ENCODE measurements around the gene CEP152. TPM values are rescaled to one million over a fixed set of nuclear protein-coding genes. Genes with fewer than 3 reads are reported as not detected.

Gene CEP152
- total RNA-seq, 1 donor from 2014 or later, result 191 TPM

GRCh38 chr15:48800245-48800644 lies 10.6 kb downstream of the CEP152 start:
- Histone ChIP-seq H3K27ac (peak overlapping the region; percentile 59), H3K9me3 (ENCODE audit: low read depth) (no peaks in the 10 kb centered on the region), H3K4me2 (peak overlapping the region; percentile 25), H4K20me1 (ENCODE audit: low read depth) (no peaks in the 10 kb centered on the region), H3K79me2 (ENCODE audit: low read depth) (peaks cover 66% of the 10 kb centered on the region), H3F3A (ENCODE audit: low read depth) (peaks cover 6% of the 10 kb centered on the region), H3K36me3 (no peaks in the 10 kb centered on the region), H2AFZ (replicated peaks) (no peak overlapping the region), H3K27me3 (no peaks in the 10 kb centered on the region), H3K4me3 (no peak overlapping the region), H3K9ac (no peak overlapping the region), H3K4me1 (peaks cover 50% of the 10 kb centered on the region)
- Mint-ChIP-seq H3K27me3 (ENCODE audit: insufficient read depth, low read depth) (no peaks in the 10 kb centered on the region), H3K27ac (no peak overlapping the region), H3K4me3 (no peak overlapping the region), H3K4me1 (peaks cover 32% of the 10 kb centered on the region), H3K36me3 (peaks cover 4% of the 10 kb centered on the region), H3K9me3 (no peaks in the 10 kb centered on the region)
- no peak for DNase-seq (ENCODE audit: low spot score)
- TF ChIP-seq EZH2phosphoT487 (IDR thresholded peaks at IDR 0.05) (no peak), EZH2 (IDR thresholded peaks at IDR 0.05) (no peak), CTCF (IDR thresholded peaks at IDR 0.05) (no peak)

GRCh38 chr15:48798319-48798718 lies 12.6 kb downstream of the CEP152 start:
- H3K4me3 ChIP-seq, result peak overlapping the region; percentile 30
- H3K9me3 ChIP-seq (ENCODE audit: low read depth), result no peaks in the 10 kb centered on the region
- H2AFZ ChIP-seq (replicated peaks), result no peak overlapping the region
- no peaks in the 10 kb centered on the region for H3K27me3 ChIP-seq
- Mint-ChIP-seq H3K9me3 (no peaks in the 10 kb centered on the region), H3K27ac (peak overlapping the region; percentile 78), H3K36me3 (peaks cover 2% of the 10 kb centered on the region), H3K4me3 (no peak overlapping the region), H3K4me1 (peaks cover 32% of the 10 kb centered on the region), H3K27me3 (ENCODE audit: insufficient read depth, low read depth) (no peaks in the 10 kb centered on the region)
- peak overlapping the region; percentile 76 for H3K4me2 ChIP-seq
- peaks cover 47% of the 10 kb centered on the region for H3K79me2 ChIP-seq (ENCODE audit: low read depth)
- H3K9ac ChIP-seq, result no peak overlapping the region
- H4K20me1 ChIP-seq (ENCODE audit: low read depth), result no peaks in the 10 kb centered on the region
- H3K36me3 ChIP-seq, result peaks cover 4% of the 10 kb centered on the region
- peaks cover 50% of the 10 kb centered on the region for H3K4me1 ChIP-seq
- H3F3A ChIP-seq (ENCODE audit: low read depth), result peaks cover 6% of the 10 kb centered on the region
- peak; percentile 83 for DNase-seq (ENCODE audit: low spot score)
- no peak for TF ChIP-seq CTCF (IDR thresholded peaks at IDR 0.05)
- TF ChIP-seq EZH2 (IDR thresholded peaks at IDR 0.05), result no peak
- TF ChIP-seq EZH2phosphoT487 (IDR thresholded peaks at IDR 0.05), result peak; percentile 42
- H3K27ac ChIP-seq, result peak overlapping the region; percentile 71

GRCh38 chr15:48796930-48797329 lies 13.9 kb downstream of the CEP152 start:
- peaks cover 7% of the 10 kb centered on the region for H3K36me3 Mint-ChIP-seq
- H3K27me3 ChIP-seq, result no peaks in the 10 kb centered on the region
- TF ChIP-seq EZH2phosphoT487 (IDR thresholded peaks at IDR 0.05) (no peak), CTCF (IDR thresholded peaks at IDR 0.05) (no peak), EZH2 (IDR thresholded peaks at IDR 0.05) (no peak)
- H3K27ac ChIP-seq, result no peak overlapping the region
- H3K9me3 Mint-ChIP-seq, result no peaks in the 10 kb centered on the region
- DNase-seq (ENCODE audit: low spot score), result no peak
- no peaks in the 10 kb centered on the region for H3K9me3 ChIP-seq (ENCODE audit: low read depth)
- no peak overlapping the region for H2AFZ ChIP-seq (replicated peaks)
- no peak overlapping the region for H3K4me3 Mint-ChIP-seq
- no peak overlapping the region for H3K27ac Mint-ChIP-seq
- H3K27me3 Mint-ChIP-seq (ENCODE audit: insufficient read depth, low read depth), result no peaks in the 10 kb centered on the region
- peaks cover 14% of the 10 kb centered on the region for H3K36me3 ChIP-seq
- H3K79me2 ChIP-seq (ENCODE audit: low read depth), result peaks cover 36% of the 10 kb centered on the region
- H3F3A ChIP-seq (ENCODE audit: low read depth), result peaks cover 6% of the 10 kb centered on the region
- H3K4me1 ChIP-seq, result peaks cover 50% of the 10 kb centered on the region
- H3K4me2 ChIP-seq, result no peak overlapping the region
- H3K4me3 ChIP-seq, result no peak overlapping the region
- no peaks in the 10 kb centered on the region for H4K20me1 ChIP-seq (ENCODE audit: low read depth)
- H3K4me1 Mint-ChIP-seq, result peaks cover 32% of the 10 kb centered on the region
- no peak overlapping the region for H3K9ac ChIP-seq

All from neural progenitor cell (in vitro differentiated cells).